Stomach smooth muscle (tissue), 2 donors: ENCODE measurements around the gene C16orf82.

Experiments used
- H3K27ac ChIP-seq: one replicate; pipeline ENCODE4 v1.7.0; 2013; ENCODE audit warnings: mild to moderate bottlenecking, low read length, inconsistent platforms
- H3K27me3 ChIP-seq, 2 donors: one replicate each; pipeline ENCODE4 v1.7.0; 2013; ENCODE audit warnings: low read length in 2 of 2; ENCODE audit not compliant: insufficient read depth in 2 of 2, control insufficient read depth in 1 of 2
- H3K36me3 ChIP-seq, 2 donors: one replicate each; pipeline ENCODE4 v1.7.0; 2013; ENCODE audit warnings: low read length in 2 of 2; ENCODE audit not compliant: control insufficient read depth in 2 of 2, insufficient read depth in 2 of 2
- H3K4me1 ChIP-seq: one replicate; pipeline ENCODE4 v1.7.0; 2013; ENCODE audit warnings: low read length; ENCODE audit not compliant: control insufficient read depth, insufficient read depth
- H3K4me3 ChIP-seq, 2 donors: one replicate each; pipeline ENCODE4 v1.7.0; 2013; ENCODE audit warnings: low read length in 2 of 2
- H3K9ac ChIP-seq, 2 donors: one replicate each; pipeline ENCODE4 v1.7.0; 2013; ENCODE audit warnings: low read length in 2 of 2, mild to moderate bottlenecking in 1 of 2
- H3K9me3 ChIP-seq, 2 donors: one replicate each; pipeline ENCODE4 v1.7.0; 2013; ENCODE audit warnings: low read length in 2 of 2; ENCODE audit not compliant: control insufficient read depth in 2 of 2
- donor health status: healthy.
- donor health status: Pancreatic carcinoma.

Gene C16orf82

GRCh38 chr16:27066668-27067537 lies at the start of gene C16orf82:
C16orf82 (plus strand) TSS chr16:27066927.
- H3K27me3 ChIP-seq = peaks cover 0 to 8% of the 10 kb centered on the region in 2 donors
- H3K9ac ChIP-seq = no peak within 1 kb of the TSS
- H3K36me3 ChIP-seq = no peaks in the 10 kb centered on the region
- H3K27ac ChIP-seq = no peak within 1 kb of the TSS
- no peak within 1 kb of the TSS for H3K4me3 ChIP-seq
- no peaks in the 10 kb centered on the region for H3K9me3 ChIP-seq
- no peaks in the 10 kb centered on the region for H3K4me1 ChIP-seq

DNA sequence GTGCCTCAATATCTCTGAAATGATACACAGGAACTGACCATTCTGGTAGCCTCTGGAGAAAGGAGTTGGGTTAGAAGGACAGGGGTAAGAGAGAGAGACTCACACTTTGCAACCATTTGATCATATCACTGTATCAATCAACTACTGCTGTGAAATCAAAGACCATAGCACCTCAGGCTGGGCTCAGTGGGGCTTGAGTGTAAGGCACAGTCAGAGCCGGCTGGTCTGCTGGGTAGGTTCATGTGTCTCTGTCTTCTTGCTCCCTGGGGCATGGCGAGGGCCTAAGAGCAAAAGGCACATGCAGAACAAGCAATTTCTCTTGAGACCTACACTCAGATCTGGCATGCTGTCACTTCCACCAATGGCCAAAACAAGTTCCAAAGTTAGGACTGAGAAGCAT lies 46.7 kb upstream of the C16orf82 start:
- Histone ChIP-seq H3K4me3 (no peak overlapping the region), H3K9ac (no peak overlapping the region), H3K9me3 (no peaks in the 10 kb centered on the region), H3K36me3 (no peaks in the 10 kb centered on the region), H3K27ac (no peak overlapping the region), H3K27me3 (no peaks in the 10 kb centered on the region), H3K4me1 (no peaks in the 10 kb centered on the region)

DNA sequence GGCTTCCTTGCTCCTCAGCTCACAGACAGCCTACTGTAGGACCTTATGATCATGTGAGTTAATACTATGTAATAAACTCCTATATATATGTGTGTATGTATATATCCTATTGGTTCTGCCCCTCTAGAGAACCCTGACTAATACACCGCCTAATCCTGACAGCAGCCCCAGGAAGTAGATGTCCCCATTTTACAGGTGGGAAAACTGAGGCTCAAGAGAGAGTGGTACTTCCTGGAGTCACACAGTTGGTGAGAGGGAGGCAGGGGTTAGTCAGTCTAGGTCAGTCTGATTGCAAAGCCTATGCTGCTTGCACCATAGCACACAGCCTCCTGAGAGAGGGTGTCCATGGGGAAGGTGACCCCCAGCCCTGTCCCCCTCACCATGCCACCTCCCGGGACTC lies 42.7 kb upstream of the C16orf82 start:
- no peaks in the 10 kb centered on the region for H3K9me3 ChIP-seq
- H3K36me3 ChIP-seq = no peaks in the 10 kb centered on the region
- no peak overlapping the region for H3K27ac ChIP-seq
- no peaks in the 10 kb centered on the region for H3K27me3 ChIP-seq
- no peak overlapping the region for H3K9ac ChIP-seq
- no peak overlapping the region for H3K4me3 ChIP-seq
- H3K4me1 ChIP-seq = no peaks in the 10 kb centered on the region

DNA sequence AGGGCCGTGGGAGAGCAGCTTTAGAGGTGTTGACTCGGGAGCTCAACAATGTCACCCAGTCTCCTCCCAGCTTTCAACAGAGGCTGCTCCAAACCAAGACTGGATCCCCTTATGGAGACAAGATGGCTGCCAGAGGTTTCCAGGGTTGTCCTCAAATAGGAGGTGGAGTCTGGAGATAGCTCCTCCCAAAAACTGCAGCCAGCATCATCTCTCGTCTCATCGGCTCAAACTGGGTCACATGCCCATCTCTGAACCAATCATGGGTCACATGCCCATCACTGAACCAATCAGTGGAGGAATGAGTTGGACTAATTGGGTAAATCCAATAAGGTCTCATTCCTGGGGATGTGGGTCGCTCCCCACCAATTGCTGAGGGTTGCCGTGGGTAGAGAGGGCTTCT lies 41.1 kb upstream of the C16orf82 start:
- no peaks in the 10 kb centered on the region for H3K9me3 ChIP-seq
- no peaks in the 10 kb centered on the region for H3K4me1 ChIP-seq
- no peaks in the 10 kb centered on the region for H3K27me3 ChIP-seq
- H3K9ac ChIP-seq = no peak overlapping the region
- no peak overlapping the region for H3K4me3 ChIP-seq
- no peak overlapping the region for H3K27ac ChIP-seq
- no peaks in the 10 kb centered on the region for H3K36me3 ChIP-seq

DNA sequence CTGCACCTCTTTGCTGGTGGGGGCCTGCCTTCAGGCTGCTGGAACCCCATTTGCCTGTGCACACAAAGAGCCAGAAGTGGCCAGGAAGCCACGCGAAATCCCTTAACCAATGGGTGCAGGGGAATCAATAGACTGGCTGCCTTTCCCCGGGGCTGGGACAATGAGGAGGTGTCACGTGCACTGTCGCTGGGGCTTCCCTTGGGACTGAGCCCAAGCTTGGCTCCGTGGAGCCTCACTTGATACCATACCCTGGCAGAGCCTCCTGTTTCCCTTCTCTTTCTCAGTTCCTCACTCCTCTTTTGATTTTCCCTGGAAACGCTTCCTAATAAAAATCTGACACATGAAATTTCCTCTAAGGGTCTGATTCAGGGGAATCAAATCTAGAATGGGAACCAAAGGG lies 38.8 kb upstream of the C16orf82 start:
- H3K4me3 ChIP-seq = no peak overlapping the region
- H3K27ac ChIP-seq = no peak overlapping the region
- no peaks in the 10 kb centered on the region for H3K27me3 ChIP-seq
- H3K36me3 ChIP-seq = no peaks in the 10 kb centered on the region
- H3K4me1 ChIP-seq = no peaks in the 10 kb centered on the region
- H3K9me3 ChIP-seq = no peaks in the 10 kb centered on the region
- no peak overlapping the region for H3K9ac ChIP-seq

GRCh38 chr16:27028591-27029110 lies 38.1 kb upstream of the C16orf82 start:
- Histone ChIP-seq H3K9ac (no peak overlapping the region), H3K27ac (no peak overlapping the region), H3K4me1 (no peaks in the 10 kb centered on the region), H3K9me3 (no peaks in the 10 kb centered on the region), H3K4me3 (no peak overlapping the region), H3K36me3 (no peaks in the 10 kb centered on the region), H3K27me3 (no peaks in the 10 kb centered on the region)

GRCh38 chr16:27029525-27029924 lies 37.2 kb upstream of the C16orf82 start:
- no peaks in the 10 kb centered on the region for H3K27me3 ChIP-seq
- H3K36me3 ChIP-seq = no peaks in the 10 kb centered on the region
- no peaks in the 10 kb centered on the region for H3K4me1 ChIP-seq
- H3K27ac ChIP-seq = no peak overlapping the region
- H3K9ac ChIP-seq = no peak overlapping the region
- no peak overlapping the region for H3K4me3 ChIP-seq
- no peaks in the 10 kb centered on the region for H3K9me3 ChIP-seq

- H3K9ac ChIP-seq = no peak overlapping the region
- no peaks in the 10 kb centered on the region for H3K27me3 ChIP-seq
- H3K4me1 ChIP-seq = no peaks in the 10 kb centered on the region
- H3K9me3 ChIP-seq = no peaks in the 10 kb centered on the region
- no peak overlapping the region for H3K4me3 ChIP-seq
- H3K36me3 ChIP-seq = no peaks in the 10 kb centered on the region
- no peak overlapping the region for H3K27ac ChIP-seq
These were observed 33.3 kb upstream of the C16orf82 start for GRCh38 chr16:27033281-27033979.

GRCh38 chr16:27040732-27041131 lies 26.0 kb upstream of the C16orf82 start:
- Histone ChIP-seq H3K9ac (no peak overlapping the region), H3K4me1 (no peaks in the 10 kb centered on the region), H3K36me3 (no peaks in the 10 kb centered on the region), H3K9me3 (peaks cover 12 to 15% of the 10 kb centered on the region in 2 donors), H3K4me3 (no peak overlapping the region), H3K27me3 (no peaks in the 10 kb centered on the region), H3K27ac (no peak overlapping the region)

DNA sequence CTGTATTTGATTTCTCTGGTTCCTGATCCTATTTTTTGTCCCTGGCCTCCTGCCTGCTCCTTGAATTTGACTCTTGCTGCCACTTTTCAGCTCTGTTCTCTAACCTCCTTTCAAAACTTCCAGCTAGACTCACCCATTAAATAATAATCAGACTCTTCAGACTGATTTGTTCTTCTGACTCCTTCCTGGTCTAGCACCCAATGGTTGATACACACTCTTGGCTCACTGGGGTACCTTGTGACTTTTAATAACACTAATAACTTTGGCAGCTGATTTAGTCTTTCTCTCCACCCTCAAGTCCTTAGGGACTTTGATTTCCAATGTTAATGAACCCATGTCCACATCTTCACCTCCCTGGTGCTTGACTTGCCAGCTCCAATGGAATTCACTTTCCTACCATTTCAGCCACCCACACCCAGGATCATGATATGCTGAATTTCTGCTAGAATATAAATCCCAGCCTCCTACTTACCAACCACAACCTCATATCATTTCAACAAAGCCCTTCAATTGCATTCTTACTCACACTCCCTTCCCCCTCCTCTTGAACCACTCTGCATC lies 19.7 kb upstream of the C16orf82 start:
- H3K27ac ChIP-seq = no peak overlapping the region
- H3K36me3 ChIP-seq = no peaks in the 10 kb centered on the region
- no peak overlapping the region for H3K4me3 ChIP-seq
- peaks cover 12 to 15% of the 10 kb centered on the region in 2 donors for H3K9me3 ChIP-seq
- H3K27me3 ChIP-seq = peaks cover 0 to 2% of the 10 kb centered on the region in 2 donors
- no peaks in the 10 kb centered on the region for H3K4me1 ChIP-seq
- H3K9ac ChIP-seq = no peak overlapping the region
